HepG2 (cell line): ENCODE results near the gene PANK4. TPM values are rescaled to one million over a fixed set of nuclear protein-coding genes. Genes with fewer than 3 reads are reported as not detected.
A peak's percentile ranks its signal among the peaks of the same experiment; 100 is the strongest.

Experiments
- ATAC-seq: fragments of 200-7000 bp; cut with Tn5 transposase; 3 replicates; pipeline ENCODE4 v1.9.1; 2020; ENCODE audit warnings: mild to moderate bottlenecking, moderate library complexity
- BruUV-seq: library from RNA; stranded (reverse); fragments of 400-500 nt; replicated peaks from 2 replicates; lab custom pipeline; 2021; lab: Mats Ljungman, UMichigan
- CTCF ChIA-PET: fragments of 300-600 bp; formaldehyde crosslinking; extraction: SDS; loops from one replicate; lab custom pipeline; 2021; ENCODE audit warnings: low total read pairs, inconsistent platforms, low intra/inter-chr PET ratio; lab: Yijun Ruan, JAX
- POLR2A ChIA-PET: fragments of 350-600 bp; sonication (Branson Sonifier 250); formaldehyde crosslinking; loops from one replicate; lab custom pipeline; 2020; ENCODE audit warnings: antibody characterized with exemption, inconsistent platforms; lab: Yijun Ruan, JAX
- DNase-seq: peaks from one replicate; pipeline ENCODE4 v3.0.0-alpha.2; 2015; ENCODE audit warnings: low spot score
- FAIRE-seq: peaks from 3 replicates; lab custom pipeline; 2011; peaks lifted over from hg19 to GRCh38; lab: Jason Lieb, UNC
- H2AFZ ChIP-seq: one replicate; pipeline ENCODE4 v1.6.1; 2011; ENCODE audit warnings: low read length, inconsistent platforms
- H3K27ac ChIP-seq: fragments of 300-600 bp; 3 replicates; pipeline ENCODE4 v1.8.0; 2011; ENCODE audit warnings: mixed run types, mild to moderate bottlenecking, mixed read lengths, low read length, inconsistent platforms; ENCODE audit not compliant: insufficient read depth; ENCODE audit errors: extremely low read length
- H3K27me3 ChIP-seq, 2 experiments: fragments of 200-600 bp in 1 of 2; 2 replicates in 1 of 2; 3 replicates in 1 of 2; pipeline versions ENCODE4 v1.6.0 to v1.8.0; 2011; ENCODE audit warnings: low read length in 2 of 2, mild to moderate bottlenecking in 2 of 2, moderate library complexity in 2 of 2, inconsistent platforms in 1 of 2; ENCODE audit not compliant: insufficient read depth in 2 of 2, control insufficient read depth in 1 of 2
- H3K36me3 ChIP-seq, 2 experiments: fragments of 200-600 bp in 1 of 2; replicated peaks in 1 of 2; 2 replicates in 1 of 2; 3 replicates in 1 of 2; pipeline versions ENCODE4 v1.5.1 to v1.8.0; 2011; ENCODE audit warnings: low read length in 2 of 2, inconsistent platforms in 1 of 2; ENCODE audit not compliant: insufficient read depth in 2 of 2, control insufficient read depth in 1 of 2
- H3K4me1 ChIP-seq: 2 replicates; pipeline ENCODE4 v1.5.1; 2012; ENCODE audit warnings: low read length, inconsistent platforms; ENCODE audit not compliant: insufficient read depth
- H3K4me2 ChIP-seq: 2 replicates; pipeline ENCODE4 v1.6.0; 2011; ENCODE audit warnings: low read depth, low read length, inconsistent platforms
- H3K4me3 ChIP-seq, 3 experiments: fragments of 200-600 bp in 1 of 3; sonication (generic), shearing (Covaris generic) in 1 of 3; replicated peaks in 1 of 3; 2 replicates each; pipeline ENCODE4 v1.5.1; 2011 to 2016; ENCODE audit warnings: low read length in 3 of 3, inconsistent platforms in 2 of 3, low read depth in 2 of 3, mild to moderate bottlenecking in 2 of 3, control low read depth in 1 of 3, mixed read lengths in 1 of 3; ENCODE audit not compliant: insufficient read depth in 1 of 3
- H3K79me2 ChIP-seq: one replicate; pipeline ENCODE4 v1.6.1; 2011; ENCODE audit warnings: low read length, inconsistent platforms; ENCODE audit not compliant: insufficient read depth
- H3K9ac ChIP-seq: 2 replicates; pipeline ENCODE4 v1.6.0; 2011; ENCODE audit warnings: mild to moderate bottlenecking, low read depth, low read length, inconsistent platforms; ENCODE audit not compliant: insufficient read depth
- H3K9me3 ChIP-seq: 2 replicates; pipeline ENCODE4 v1.5.1; 2012; ENCODE audit warnings: mild to moderate bottlenecking, low read length
- H4K20me1 ChIP-seq: 2 replicates; pipeline ENCODE4 v1.6.0; 2011; ENCODE audit warnings: inconsistent platforms, mild to moderate bottlenecking, low read length, moderate library complexity; ENCODE audit not compliant: insufficient read depth
- DNMT3B ChIP-seq: conservative IDR thresholded peaks from 2 replicates; pipeline ENCODE4 v1.6.1; 2016; ENCODE audit warnings: missing biosample characterization, control low read depth
- MAFG ChIP-seq: sonication (generic); formaldehyde crosslinking; IDR thresholded peaks from 2 replicates; pipeline ENCODE4 v1.5.1; 2020; ENCODE audit warnings: mild to moderate bottlenecking, missing genetic modification reagents
- ZNF773 ChIP-seq: sonication (generic); formaldehyde crosslinking; IDR thresholded peaks from 2 replicates; pipeline ENCODE4 v1.4.0; 2020; ENCODE audit warnings: missing genetic modification reagents, borderline replicate concordance
- WGBS: methylation state at CpG from one replicate; pipeline ENCODE4 v1.1.6; 2017; ENCODE audit warnings: low lambda C conversion rate; 5-methylcytosine and 5-hydroxymethylcytosine counted together
- in situ Hi-C: cut with HindIII; loops from 2 replicates; pipeline ENCODE4 v1.10.0; 2017; ENCODE audit warnings: low pct_unique_long_range_greater_than_20kb; ENCODE audit not compliant: extremely low pct_ligation_motif_present
- intact Hi-C: fragments of 100-400 bp; cut with micrococcal nuclease; formaldehyde crosslinking; loops from one replicate; pipeline ENCODE4 v1.10.0; 2022; ENCODE audit not compliant: unreplicated experiment
- polyA plus RNA-seq, 8 experiments: library from polyadenylated mRNA; depleted of rRNA in 3 of 8; stranded (reverse) in 7 of 8; unstranded in 1 of 8; fragments of >200 nt; fragmentation: Illumina TruSeq in 4 of 8; extraction: Trizol in 4 of 8; gene quantifications; 2 replicates each; pipeline versions ENCODE4 v1.2.1 to v1.2.3, GENCODE V29; 2011 to 2016; ENCODE audit warnings: low read depth in 4 of 8, missing spikeins in 1 of 8, mixed read lengths in 1 of 8; ENCODE audit not compliant: insufficient read depth in 1 of 8
- total RNA-seq, 5 experiments: library from RNA; depleted of rRNA; stranded (reverse); fragments of >200 nt; fragmentation: Illumina TruSeq; extraction: Trizol; gene quantifications; 2 replicates each; pipeline ENCODE4 v1.2.3, GENCODE V29; 2016; ENCODE audit warnings: low read depth in 1 of 5
- TF ChIP-seq, protein P1 (sequence below): sonication (generic); IDR thresholded peaks from 2 replicates; pipeline ENCODE4 v1.6.1; 2016; ENCODE audit warnings: low read depth, borderline replicate concordance

PANK4 gene
- total and polyA plus RNA-seq, 2 of the 13 experiments (the other 11 are each of a cell fraction or from before 2014, with no cell fraction given) = 17.4 to 19.3 TPM

DNA sequence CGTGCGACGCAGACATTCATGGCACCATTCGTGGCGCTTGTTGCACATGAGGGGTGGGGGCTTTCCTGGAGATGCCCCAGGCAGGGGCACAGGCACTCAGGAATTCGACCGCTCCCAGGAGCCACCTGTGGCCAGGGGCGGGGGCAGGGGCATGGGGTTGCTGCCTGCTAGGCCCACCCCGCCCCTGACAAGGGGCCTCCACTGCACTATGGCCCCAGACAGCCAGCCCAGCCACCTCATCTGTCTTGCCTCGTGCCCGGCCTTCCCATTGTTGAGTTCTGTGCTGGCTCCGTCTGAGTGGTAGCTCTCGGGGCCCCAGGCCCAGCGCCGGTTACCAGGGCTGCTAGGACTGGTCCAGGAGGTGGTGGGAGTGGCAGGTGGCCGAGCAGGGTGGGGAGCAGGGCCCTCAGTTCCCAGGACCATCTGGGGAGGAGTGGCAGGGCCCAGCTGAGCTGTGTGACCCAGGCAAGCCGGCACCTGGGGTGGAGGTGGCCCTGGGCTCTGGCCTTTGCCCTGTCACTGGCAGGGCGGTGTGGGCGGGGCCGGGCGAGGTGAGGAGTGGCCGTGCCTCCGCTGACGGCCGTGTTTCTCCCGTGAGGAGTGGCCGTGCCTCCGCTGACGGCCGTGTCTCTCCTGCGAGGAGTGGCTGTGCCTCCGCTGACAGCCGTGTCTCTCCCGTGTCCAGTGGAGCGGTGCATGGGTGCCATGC, 48.5 kb downstream of the PANK4 start (continued):
- TF ChIP-seq DNMT3B (CRISPR knock-in tag) = no peak
- TF ChIP-seq, protein P1, sequence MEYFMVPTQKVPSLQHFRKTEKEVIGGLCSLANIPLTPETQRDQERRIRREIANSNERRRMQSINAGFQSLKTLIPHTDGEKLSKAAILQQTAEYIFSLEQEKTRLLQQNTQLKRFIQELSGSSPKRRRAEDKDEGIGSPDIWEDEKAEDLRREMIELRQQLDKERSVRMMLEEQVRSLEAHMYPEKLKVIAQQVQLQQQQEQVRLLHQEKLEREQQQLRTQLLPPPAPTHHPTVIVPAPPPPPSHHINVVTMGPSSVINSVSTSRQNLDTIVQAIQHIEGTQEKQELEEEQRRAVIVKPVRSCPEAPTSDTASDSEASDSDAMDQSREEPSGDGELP = peak; percentile 57; the same call in 1 of the 2 replicates
- TF ChIP-seq, all 625 proteins: peak for 11

DNA sequence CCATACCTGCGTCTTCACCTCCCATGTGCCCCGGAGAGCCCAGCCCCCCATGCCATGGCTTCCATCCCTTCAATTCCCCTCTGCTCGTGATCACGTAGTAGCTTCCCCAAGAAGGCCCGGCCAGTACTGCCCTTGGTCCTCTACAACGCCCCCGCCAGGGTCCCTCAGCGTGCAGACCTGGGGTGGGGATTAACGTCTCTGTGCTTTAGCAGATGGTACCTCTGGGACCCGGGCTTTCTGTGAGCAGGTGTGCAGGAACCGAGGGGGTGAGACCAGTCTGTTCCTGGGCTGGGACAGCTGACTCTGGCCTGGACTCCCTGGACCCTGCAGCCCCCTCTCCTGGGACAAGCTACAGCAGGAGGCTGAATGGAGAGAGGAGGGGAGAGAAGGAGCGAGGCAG, 49.1 kb downstream of the PANK4 start:
- DNase-seq = no peak
- intact Hi-C loops = no loop called here
- POLR2A ChIA-PET = interaction anchor here (1.6 kb wide), 1 partner anchor 49 kb away, joined by 4 read pairs; the partner anchor contains the start of gene PANK4
- Histone ChIP-seq H2AFZ (no peak overlapping the region), H3K4me1 (peaks cover 11% of the 10 kb centered on the region; the same call in 1 of the 2 replicates), H3K9ac (no peak overlapping the region), H3K36me3 (no peaks in the 10 kb centered on the region)
- in situ Hi-C loops = no loop called here
- 71% methylated on average over 7 of the region's 12 CpGs for WGBS
- TF ChIP-seq ZNF773 (no peak), MAFG (CRISPR knock-in tag) (no peak)
- TF ChIP-seq, all 625 proteins: peak for 0
- Histone ChIP-seq H3K27me3 (peaks cover 18 to 73% of the 10 kb centered on the region in 2 experiments), H3K4me3 (no peak overlapping the region), H4K20me1 (peaks cover 4% of the 10 kb centered on the region; the same call in 1 of the 2 replicates), H3K4me2 (no peak overlapping the region), H3K27ac (no peak overlapping the region), H3K79me2 (no peaks in the 10 kb centered on the region), H3K9me3 (no peaks in the 10 kb centered on the region)
- ATAC-seq = no peak
- no TSS peak for BruUV-seq
- CTCF ChIA-PET = no interaction called here
- no peak for FAIRE-seq
